Transverse colon (tissue), 4 donors: ENCODE measurements around the gene DYNC1H1.

Experiments
- CTCF ChIP-seq, 5 experiments: fragments of 200-600 bp in 3 of 5; fragments of 450-650 bp in 2 of 5; sonication (generic) in 3 of 5; IDR thresholded peaks; 1 replicate in 2 of 5; 2 replicates in 3 of 5; pipeline ENCODE4 v1.5.1; 2016 to 2017; ENCODE audit warnings: antibody characterized with exemption in 5 of 5, inconsistent platforms in 3 of 5, mild to moderate bottlenecking in 2 of 5, moderate library complexity in 1 of 5
- EP300 ChIP-seq: sonication (generic); formaldehyde crosslinking; IDR thresholded peaks from one replicate; pipeline ENCODE4 v1.6.1; 2017; ENCODE audit warnings: antibody characterized with exemption, low read depth
- POLR2A ChIP-seq: fragments of 450-650 bp; IDR thresholded peaks from one replicate; pipeline ENCODE4 v1.6.1; 2016; ENCODE audit warnings: antibody characterized with exemption, mild to moderate bottlenecking, moderate library complexity
- POLR2AphosphoS5 ChIP-seq, 3 donors: sonication (generic); formaldehyde crosslinking; IDR thresholded peaks; one replicate each; pipeline ENCODE4 v1.6.1; 2016; ENCODE audit warnings: antibody characterized with exemption in 3 of 3

GRCh38 chr14:102086972-102087761 is 122.8 kb downstream of the DYNC1H1 start, which contains the start of gene HSP90AA1:
- peak in 2 of 5 experiments; percentile 10 to 19 for TF ChIP-seq CTCF (IDR thresholded peaks at IDR 0.05)
- TF ChIP-seq POLR2A: peak; percentile 99
- peak; percentile 100 for TF ChIP-seq POLR2AphosphoS5 (IDR thresholded peaks at IDR 0.05)
- no peak for TF ChIP-seq EP300
